Ascending aorta (tissue), 2 donors: ENCODE data around the gene CLIC4. TPM values are rescaled to one million over a fixed set of nuclear protein-coding genes. Genes with fewer than 3 reads are reported as not detected.
"Not testable (repeated sequence)": the region's sequence is repeated elsewhere in the genome, so short reads cannot be mapped to it uniquely, and the experiment has no call there.

Source experiments
- DNase-seq, 2 donors: peaks; one replicate each; pipeline ENCODE4 v3.0.0-alpha.2; 2019; ENCODE audit warnings: low spot score in 2 of 2
- H3K27ac ChIP-seq, 2 donors: fragments of 200-600 bp; sonication (generic); one replicate each; pipeline ENCODE4 v1.5.1; 2016 to 2017; ENCODE audit warnings: mild to moderate bottlenecking in 1 of 2
- H3K27me3 ChIP-seq: fragments of 200-600 bp; sonication (generic); one replicate; pipeline ENCODE4 v1.5.1; 2017
- H3K36me3 ChIP-seq, 2 donors: fragments of 200-600 bp; sonication (generic); one replicate each; pipeline ENCODE4 v1.5.1; 2016
- H3K4me1 ChIP-seq, 2 donors: fragments of 200-600 bp; sonication (generic); one replicate each; pipeline ENCODE4 v1.5.1; 2016 to 2017; ENCODE audit warnings: mild to moderate bottlenecking in 1 of 2
- H3K4me3 ChIP-seq, 2 donors: fragments of 200-600 bp; sonication (generic); one replicate each; pipeline ENCODE4 v1.5.1; 2016 to 2017; ENCODE audit warnings: mild to moderate bottlenecking in 1 of 2
- H3K9me3 ChIP-seq, 2 donors: fragments of 200-600 bp; sonication (generic); one replicate each; pipeline ENCODE4 v1.5.1; 2016
- CTCF ChIP-seq, 3 experiments: fragments of 200-600 bp in 2 of 3; fragments of 450-650 bp in 1 of 3; sonication (generic) in 2 of 3; IDR thresholded peaks; one replicate each; pipeline ENCODE4 v1.5.1; 2016 to 2019; ENCODE audit warnings: antibody characterized with exemption in 3 of 3, mild to moderate bottlenecking in 1 of 3, moderate library complexity in 1 of 3
- intact Hi-C: fragments of 100-400 bp; cut with DNase I; formaldehyde crosslinking; loops from one replicate; pipeline ENCODE4 v1.15.1; 2023
- total RNA-seq: library from RNA; depleted of rRNA; stranded (reverse); fragments of >200 nt; gene quantifications from one replicate; pipeline ENCODE4 v1.1.0, GENCODE V29; 2016

Gene CLIC4
- total RNA-seq, 1 donor from 2014 or later = 494 TPM

DNA sequence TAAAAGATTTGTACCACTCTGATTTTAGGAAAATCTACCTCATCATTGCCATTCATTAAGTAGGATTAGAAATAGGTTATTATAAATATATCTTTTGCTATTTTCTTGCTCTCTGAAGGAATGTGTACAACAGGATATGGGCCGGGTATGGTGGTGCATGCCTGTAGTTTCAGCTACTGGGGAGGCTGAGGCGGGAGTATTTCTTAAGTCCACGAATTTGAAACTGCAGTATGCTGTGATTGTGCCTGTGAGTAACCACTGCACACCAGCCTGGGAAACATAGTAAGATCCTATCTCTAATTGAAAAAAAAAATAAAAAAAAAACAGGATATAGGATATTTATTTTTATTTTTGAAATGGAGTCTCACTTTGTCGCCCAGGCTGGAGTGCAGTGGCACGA lies 50.0 kb downstream of the CLIC4 start:
- Histone ChIP-seq H3K9me3 (no peaks in the 10 kb centered on the region), H3K27me3 (no peaks in the 10 kb centered on the region), H3K4me1 (peaks cover 0 to 58% of the 10 kb centered on the region in 2 donors), H3K4me3 (no peak overlapping the region), H3K36me3 (peaks cover 0 to 4% of the 10 kb centered on the region in 2 donors), H3K27ac (peak overlapping the region; percentile 65 to 83)
- no peak for TF ChIP-seq CTCF (IDR thresholded peaks at IDR 0.05)
- DNase-seq = no peak
- intact Hi-C loops = loop anchor here (2.0 kb wide), 1 partner anchor 50 kb away; the partner anchor contains the start of gene CLIC4

DNA sequence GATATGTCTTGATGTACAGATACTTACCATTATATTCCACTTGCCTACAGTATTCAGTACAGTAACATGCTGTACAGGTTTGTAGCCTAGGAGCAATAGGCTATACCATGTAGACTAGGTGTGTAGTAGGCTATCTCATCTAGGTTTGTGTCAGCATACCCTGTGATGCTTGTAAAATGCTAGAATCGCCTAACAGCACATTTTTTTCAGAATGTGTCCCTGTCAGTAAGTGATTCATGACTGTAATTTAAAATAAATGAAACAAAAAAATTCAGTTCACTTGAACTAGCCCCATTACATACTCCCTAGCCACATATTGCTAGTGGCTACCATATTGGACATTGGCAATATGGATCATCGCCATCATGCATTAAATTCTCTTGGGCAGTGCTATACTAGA lies 51.3 kb downstream of the CLIC4 start:
- Histone ChIP-seq H3K27ac (peak overlapping the region; percentile 65 to 67), H3K4me1 (peaks cover 4 to 52% of the 10 kb centered on the region in 2 donors)
- DNase-seq = no peak

DNA sequence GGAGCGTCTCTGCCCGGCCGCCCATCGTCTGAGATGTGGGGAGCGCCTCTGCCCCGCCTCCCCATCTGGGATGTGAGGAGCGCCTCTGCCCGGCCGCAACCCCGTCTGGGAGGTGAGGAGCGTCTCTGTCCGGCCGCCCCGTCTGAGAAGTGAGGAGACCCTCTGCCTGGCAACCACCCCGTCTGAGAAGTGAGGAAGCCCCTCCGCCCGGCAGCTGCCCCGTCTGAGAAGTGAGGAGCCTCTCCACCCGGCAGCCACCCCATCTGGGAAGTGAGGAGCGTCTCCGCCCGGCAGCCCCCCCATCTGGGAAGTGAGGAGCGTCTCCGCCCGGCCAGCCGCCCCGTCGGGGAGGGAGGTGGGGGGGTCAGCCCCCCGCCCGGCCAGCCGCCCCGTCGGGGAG lies 54.0 kb downstream of the CLIC4 start:
- H3K27ac ChIP-seq = not testable (repeated sequence)

More for the DNA sequence above, 51.3 kb downstream of the CLIC4 start:
- intact Hi-C loops = no loop called here
- TF ChIP-seq CTCF (IDR thresholded peaks at IDR 0.05) = no peak
- Histone ChIP-seq H3K9me3 (no peaks in the 10 kb centered on the region), H3K27me3 (no peaks in the 10 kb centered on the region), H3K36me3 (peaks cover 0 to 4% of the 10 kb centered on the region in 2 donors), H3K4me3 (no peak overlapping the region)

GRCh38 chr1:24801176-24801575 lies 55.9 kb downstream of the CLIC4 start:
- H3K27ac ChIP-seq = peak overlapping the region; percentile 67
- no peaks in the 10 kb centered on the region for H3K27me3 ChIP-seq
- no peak for DNase-seq
- H3K36me3 ChIP-seq = peaks cover 0 to 4% of the 10 kb centered on the region in 2 donors
- no peak overlapping the region for H3K4me3 ChIP-seq
- intact Hi-C loops = no loop called here
- no peaks in the 10 kb centered on the region for H3K9me3 ChIP-seq
- H3K4me1 ChIP-seq = peaks cover 12 to 52% of the 10 kb centered on the region in 2 donors
- TF ChIP-seq CTCF (IDR thresholded peaks at IDR 0.05) = no peak

More for the DNA sequence above, 54.0 kb downstream of the CLIC4 start:
- intact Hi-C loops, H3K9me3 ChIP-seq, H3K36me3 ChIP-seq, H3K4me3 ChIP-seq, DNase-seq, H3K27me3 ChIP-seq: not testable (repeated sequence)
- H3K4me1 ChIP-seq = peaks cover 12 to 62% of the 10 kb centered on the region in 2 donors

- no peak for DNase-seq
- intact Hi-C loops = no loop called here
Observed at GRCh38 chr1:24803220-24803619, 58.0 kb downstream of the CLIC4 start.

More at GRCh38 chr1:24803220-24803619, 58.0 kb downstream of the CLIC4 start:
- no peaks in the 10 kb centered on the region for H3K27me3 ChIP-seq
- no peaks in the 10 kb centered on the region for H3K9me3 ChIP-seq
- TF ChIP-seq CTCF (IDR thresholded peaks at IDR 0.05) = no peak
- H3K27ac ChIP-seq = peak overlapping the region; percentile 67
- no peak overlapping the region for H3K4me3 ChIP-seq
- H3K36me3 ChIP-seq = peaks cover 2 to 4% of the 10 kb centered on the region in 2 donors
- peaks cover 12 to 55% of the 10 kb centered on the region in 2 donors for H3K4me1 ChIP-seq
